Hematopoietic multipotent progenitor cell treated with erythropoietin and hydrocortisone succinate and interleukin-3 and kit ligand, for 15 days (in vitro differentiated cells): Measurements from ENCODE around the gene FBN2.
"Not testable (repeated sequence)": the region's sequence is repeated elsewhere in the genome, so short reads cannot be mapped to it uniquely, and the experiment has no call there.

Source experiments
- DNase-seq: peaks from one replicate; pipeline ENCODE4 v3.0.0-alpha.2; 2015; ENCODE audit warnings: low spot score

Gene FBN2

GRCh38 chr5:128478386-128479368, 59.4 kb downstream of the FBN2 start:
- no peak for DNase-seq

DNA sequence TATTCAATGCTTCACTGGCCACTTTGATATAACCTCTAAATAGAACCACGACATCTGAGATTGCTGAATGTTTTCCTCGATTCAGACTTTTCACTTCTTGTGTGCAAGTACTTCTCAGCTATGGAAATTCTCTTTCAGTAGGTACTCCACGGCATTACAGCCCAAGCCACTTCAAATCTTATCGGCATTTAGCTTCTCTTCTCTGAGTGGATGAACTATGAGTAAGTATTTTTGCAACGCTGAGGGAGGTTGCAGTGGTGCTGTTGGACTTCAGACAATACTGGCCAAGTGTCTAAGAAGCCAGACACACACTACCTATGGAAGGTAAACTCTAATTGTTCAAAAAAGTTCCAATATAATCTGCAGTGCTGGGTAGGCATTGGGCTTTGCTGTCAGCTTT, 60.1 kb downstream of the FBN2 start:
- no peak for DNase-seq

- DNase-seq: no peak
These were observed 62.4 kb downstream of the FBN2 start for GRCh38 chr5:128475693-128476092.

- no peak for DNase-seq
These were observed 65.1 kb downstream of the FBN2 start for GRCh38 chr5:128472919-128473318.

DNA sequence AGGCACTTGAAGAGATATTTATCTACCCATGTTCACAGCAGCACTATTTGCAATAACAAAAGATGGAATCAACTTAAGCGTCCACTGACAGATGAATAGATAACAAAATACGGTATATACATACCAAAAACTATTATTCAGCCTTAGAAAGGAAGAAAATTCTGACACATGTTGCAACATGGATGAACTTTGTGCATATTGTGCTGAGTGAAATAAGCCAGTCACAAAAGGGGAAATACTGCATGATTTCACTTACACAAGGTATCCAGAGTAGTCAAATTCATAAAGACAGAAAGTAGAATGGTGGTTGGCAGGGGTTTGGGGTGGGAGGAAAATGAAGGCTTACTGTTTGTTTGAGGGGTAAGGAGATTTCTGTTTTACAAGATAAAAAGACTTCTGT, 66.0 kb downstream of the FBN2 start:
- no peak for DNase-seq

DNA sequence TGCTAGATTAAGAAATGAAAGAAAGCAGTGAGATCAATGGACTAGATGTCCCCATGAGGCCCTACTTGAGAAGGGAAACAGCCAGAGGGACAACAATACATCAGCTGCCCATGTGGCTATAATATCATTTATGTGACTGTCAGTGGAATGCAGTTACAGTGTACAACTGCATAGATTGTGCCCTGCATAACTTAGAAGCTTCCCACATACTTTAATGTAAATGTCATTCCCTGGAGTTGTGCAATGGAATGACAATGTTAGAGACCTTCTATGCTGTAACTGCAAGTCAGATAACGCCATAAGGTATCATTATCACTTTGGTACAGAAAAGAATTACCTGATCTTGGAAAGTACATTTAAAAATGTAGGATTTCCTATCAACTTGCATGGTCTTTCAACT, 67.4 kb downstream of the FBN2 start:
- no peak for DNase-seq

DNA sequence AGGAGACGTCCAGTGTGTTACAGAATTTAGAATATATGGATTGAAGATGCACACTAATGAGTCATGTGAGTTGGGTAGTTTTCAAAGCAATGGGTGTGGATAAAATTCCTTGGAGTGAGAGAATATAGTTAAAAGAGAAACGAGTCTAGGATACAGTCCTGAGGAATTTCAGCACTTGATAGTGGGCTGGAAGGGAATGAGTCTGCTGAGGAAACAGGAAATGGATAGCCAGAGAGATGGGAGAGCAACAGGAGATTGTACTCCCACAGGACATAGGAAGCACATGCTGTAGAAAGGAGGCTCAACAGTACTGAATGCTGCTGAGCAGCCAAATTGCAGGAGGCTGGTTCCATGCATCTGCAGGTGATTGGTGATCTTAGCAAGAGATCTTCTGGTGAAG, 68.1 kb downstream of the FBN2 start:
- DNase-seq: no peak

- DNase-seq: no peak
These were observed 71.1 kb downstream of the FBN2 start for GRCh38 chr5:128466980-128467379.

- DNase-seq: no peak
These were observed 71.5 kb downstream of the FBN2 start for GRCh38 chr5:128466554-128466953.

GRCh38 chr5:128464596-128464995, 73.4 kb downstream of the FBN2 start:
- no peak for DNase-seq

GRCh38 chr5:128462330-128462729, 75.7 kb downstream of the FBN2 start:
- DNase-seq: no peak

DNA sequence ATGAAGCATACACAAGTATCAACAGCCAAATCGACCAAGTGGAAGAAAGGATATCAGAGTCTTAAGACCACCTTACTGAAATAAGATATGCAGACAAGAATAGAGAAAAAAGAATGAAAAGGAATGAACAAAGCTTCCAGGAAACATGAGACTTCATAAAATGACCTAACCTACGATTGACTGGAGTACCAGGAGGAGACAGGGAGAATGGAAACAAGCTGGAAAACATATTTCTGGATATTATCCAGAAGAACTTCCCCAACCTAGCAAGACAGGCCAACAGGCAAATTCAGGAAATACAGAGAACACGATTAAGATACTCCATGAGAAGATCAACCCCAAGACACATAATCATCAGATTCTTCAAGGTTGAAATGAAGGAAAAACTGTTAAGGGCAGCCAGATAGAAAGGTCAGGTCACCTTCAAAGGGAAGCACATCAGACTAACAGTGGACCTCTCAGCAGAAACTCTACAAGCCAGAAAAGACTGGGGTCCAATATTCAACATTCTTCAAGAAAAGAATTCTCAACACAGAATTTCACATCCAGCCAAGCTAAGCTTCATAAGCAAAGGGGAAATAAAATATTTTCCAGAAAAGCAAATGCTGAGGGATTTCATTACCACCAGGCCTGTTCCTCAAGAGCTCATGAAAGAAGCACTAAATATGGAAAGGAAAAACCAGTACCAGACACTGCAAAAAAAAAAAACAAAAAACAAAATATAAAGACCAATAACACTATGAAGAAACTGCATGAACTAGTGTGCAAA, 80.7 kb downstream of the FBN2 start:
- not testable (repeated sequence) for DNase-seq

DNA sequence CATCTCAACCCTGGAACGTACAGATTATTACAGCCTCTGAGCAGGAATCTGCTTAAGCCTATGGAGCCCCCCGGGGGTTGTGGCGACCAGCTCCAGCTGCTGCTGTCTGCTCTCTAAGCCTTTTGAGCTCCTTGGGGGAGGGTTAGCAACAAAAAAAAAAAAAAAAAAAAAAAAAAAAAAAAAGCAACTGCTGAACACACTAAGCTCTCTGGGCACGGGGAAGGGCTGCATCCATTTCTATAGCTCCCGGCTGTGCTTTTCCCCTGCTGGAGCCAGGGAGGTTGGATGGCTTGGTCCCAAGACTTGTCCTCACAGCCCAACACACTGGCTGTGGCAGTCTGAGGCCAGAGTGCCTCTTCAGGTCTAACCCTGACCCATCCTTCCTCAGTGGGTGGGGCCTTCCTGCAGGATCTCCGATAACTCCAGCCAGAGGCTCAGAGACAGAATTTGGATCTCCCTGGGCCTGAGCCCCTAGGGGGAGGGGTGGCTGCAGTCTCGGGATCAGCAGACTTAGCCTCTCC, 82.1 kb downstream of the FBN2 start:
- DNase-seq: no peak

- DNase-seq: no peak
These were observed 84.9 kb downstream of the FBN2 start for GRCh38 chr5:128453121-128453520.

DNA sequence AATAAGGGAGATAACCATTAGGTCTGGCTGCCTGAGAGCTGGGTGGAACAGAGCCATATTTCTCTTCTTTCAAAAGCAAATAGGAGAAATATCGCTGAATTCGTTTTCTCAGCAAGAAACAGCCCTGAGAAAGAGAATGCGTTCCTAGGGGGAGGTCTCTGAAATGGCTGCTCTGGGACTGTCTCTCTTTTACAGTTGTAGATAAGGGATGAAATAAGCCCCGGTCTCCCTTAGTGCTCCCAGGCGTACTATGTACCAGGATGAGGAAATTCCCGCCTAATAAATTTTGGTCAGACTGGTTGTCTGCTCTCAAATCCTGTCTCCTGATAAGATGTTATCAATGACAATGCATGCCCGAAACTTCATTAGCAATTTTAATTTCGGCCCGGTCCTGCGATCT, 90.8 kb downstream of the FBN2 start:
- not testable (repeated sequence) for DNase-seq

- no peak for DNase-seq
These were observed 96.1 kb downstream of the FBN2 start for GRCh38 chr5:128441941-128442350.

GRCh38 chr5:128441165-128441564, 96.9 kb downstream of the FBN2 start:
- DNase-seq: no peak

DNA sequence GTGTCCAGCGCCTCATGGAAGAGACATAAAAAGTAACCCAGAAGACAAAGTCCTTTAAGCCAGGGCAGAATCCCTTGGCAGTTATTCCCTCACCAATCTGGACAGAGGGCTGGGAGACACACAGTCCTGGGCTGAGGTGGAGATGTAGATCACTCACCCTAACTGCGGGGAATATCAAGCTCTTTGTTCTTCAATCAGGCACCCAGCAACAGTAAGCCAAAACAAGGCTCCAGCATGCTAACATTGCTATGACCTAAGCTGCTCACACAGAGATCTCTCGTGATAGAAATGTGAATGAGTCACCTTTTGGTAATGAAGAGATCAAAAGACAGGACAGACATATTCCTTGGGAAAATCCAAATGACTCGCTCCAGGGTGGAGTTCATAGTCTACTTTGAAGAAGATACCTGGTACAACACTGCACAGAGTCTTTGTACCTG, 101.3 kb downstream of the FBN2 start:
- no peak for DNase-seq

DNA sequence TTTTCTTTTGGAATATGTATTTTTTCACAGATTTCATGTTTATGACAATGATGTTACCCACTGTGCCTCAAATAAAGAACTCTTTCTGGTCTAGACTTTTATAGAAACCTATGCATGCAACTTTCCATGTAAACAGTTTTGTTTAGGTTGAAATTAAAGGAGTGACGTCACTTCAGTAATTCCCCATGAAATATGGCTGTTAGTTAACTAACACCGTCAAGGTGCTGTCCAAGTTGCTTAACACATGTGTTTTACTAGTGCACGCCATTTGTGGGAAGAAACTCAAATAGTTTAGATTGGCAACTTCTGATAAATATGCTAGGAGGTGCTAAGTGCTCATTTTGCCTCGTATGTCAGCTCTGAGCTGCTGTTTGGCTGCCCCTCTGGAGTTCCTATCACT, 102.2 kb downstream of the FBN2 start:
- DNase-seq: no peak

DNA sequence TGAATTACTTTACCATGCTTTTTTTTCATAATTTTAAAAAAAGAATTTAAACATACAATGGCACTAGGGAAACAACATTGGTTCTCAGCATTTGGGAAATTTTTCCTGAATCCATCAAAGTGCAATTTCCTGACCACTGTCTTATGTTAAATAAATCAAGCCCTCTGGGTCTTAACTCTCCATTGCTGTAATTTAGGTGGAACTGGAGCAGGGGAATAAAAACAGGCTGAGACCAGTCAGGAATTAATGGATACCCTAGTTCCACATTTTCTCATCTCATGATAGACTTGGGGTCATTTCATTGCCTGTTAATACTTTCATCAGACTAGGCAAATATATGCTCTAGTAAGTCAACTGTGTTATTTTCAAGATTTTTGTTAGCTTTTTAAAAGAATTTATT, 103.1 kb downstream of the FBN2 start:
- no peak for DNase-seq

- no peak for DNase-seq
These were observed 105.1 kb downstream of the FBN2 start for GRCh38 chr5:128432913-128433440.

DNA sequence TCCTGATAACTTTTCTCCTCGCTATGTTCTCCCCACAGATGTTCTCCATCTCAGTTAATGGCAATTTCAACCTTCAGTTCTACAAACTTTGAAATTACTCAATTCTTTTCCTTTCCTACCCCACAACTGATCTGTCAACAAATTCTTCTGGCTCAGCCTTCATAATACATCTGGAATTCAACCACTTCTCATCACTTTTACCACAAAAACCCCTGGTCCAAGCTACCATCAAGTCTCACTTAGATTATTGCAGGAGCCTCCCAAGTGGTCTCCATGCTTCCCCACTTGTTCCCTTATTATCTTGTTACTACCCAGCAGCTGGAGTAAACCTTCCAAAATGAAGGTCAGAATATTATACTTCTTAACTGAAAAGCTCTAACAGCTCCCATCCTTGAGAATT, 110.1 kb downstream of the FBN2 start:
- no peak for DNase-seq
